ENCODE data around the gene TMEM80. TPM values are rescaled to one million over a fixed set of nuclear protein-coding genes. Genes with fewer than 3 reads are reported as not detected.

TMEM80 gene
- total RNA-seq, 2 experiments from 2014 or later = 21.0 to 22.0 TPM

- intact Hi-C loops (cut with DNase I, micrococcal nuclease) = no loop called here
- POLR2A ChIA-PET = no interaction called here
- CTCF ChIA-PET = no interaction called here
Observed at GRCh38 chr11:742156-742546, 46.5 kb downstream of the TMEM80 start.

GRCh38 chr11:742571-743201 lies 47.1 kb downstream of the TMEM80 start:
- no peaks in the 10 kb centered on the region for H3K27me3 ChIP-seq (ENCODE audit: control insufficient read depth in 1 of 2, insufficient read depth in 2 of 2, low read length in 2 of 2)
- Mint-ChIP-seq H3K4me1 (ENCODE audit: low read depth) (peaks cover 15% of the 10 kb centered on the region), H3K27ac (no peak overlapping the region), H3K36me3 (ENCODE audit: low read depth) (no peaks in the 10 kb centered on the region), H3K4me3 (no peak overlapping the region), H3K27me3 (no peaks in the 10 kb centered on the region), H3K9me3 (no peaks in the 10 kb centered on the region)
- no peak overlapping the region for H3K27ac ChIP-seq (ENCODE audit: low read depth in 1 of 2, low read length in 2 of 2)
- POLR2A ChIA-PET = interaction anchor here (2.4 kb wide), 1 partner anchor 17 kb away, joined by 8 read pairs; no protein-coding TSS in a partner anchor
- peaks cover 19% of the 10 kb centered on the region for H3K4me1 ChIP-seq (ENCODE audit: insufficient read depth, low read length)
- intact Hi-C loops (cut with DNase I, micrococcal nuclease) = no loop called here
- CTCF ChIA-PET = no interaction called here
- H3K9me3 ChIP-seq (ENCODE audit: control insufficient read depth in 1 of 2, insufficient read depth in 1 of 2, low read length in 2 of 2) = no peaks in the 10 kb centered on the region
- H3K4me3 ChIP-seq (ENCODE audit: low read length) = no peak overlapping the region
- no peak for TF ChIP-seq CTCF (IDR thresholded peaks at IDR 0.05)
- no peaks in the 10 kb centered on the region for H3K36me3 ChIP-seq (ENCODE audit: insufficient read depth, low read length)
- ATAC-seq (ENCODE audit: poor library complexity) = no peak
- DNase-seq = no peak

More at GRCh38 chr11:742156-742546, 46.5 kb downstream of the TMEM80 start:
- H3K4me1 Mint-ChIP-seq (ENCODE audit: low read depth) = peaks cover 20% of the 10 kb centered on the region
- no peaks in the 10 kb centered on the region for H3K36me3 ChIP-seq (ENCODE audit: insufficient read depth, low read length)
- H3K4me3 ChIP-seq (ENCODE audit: low read length) = no peak overlapping the region
- no peak for DNase-seq
- H3K4me3 Mint-ChIP-seq = no peak overlapping the region
- H3K4me1 ChIP-seq (ENCODE audit: insufficient read depth, low read length) = peaks cover 25% of the 10 kb centered on the region
- TF ChIP-seq CTCF (IDR thresholded peaks at IDR 0.05) = no peak
- no peaks in the 10 kb centered on the region for H3K9me3 ChIP-seq (ENCODE audit: control insufficient read depth in 1 of 2, insufficient read depth in 1 of 2, low read length in 2 of 2)
- no peaks in the 10 kb centered on the region for H3K9me3 Mint-ChIP-seq
- no peaks in the 10 kb centered on the region for H3K36me3 Mint-ChIP-seq (ENCODE audit: low read depth)
- no peak overlapping the region for H3K27ac ChIP-seq (ENCODE audit: low read depth in 1 of 2, low read length in 2 of 2)
- H3K27me3 Mint-ChIP-seq = no peaks in the 10 kb centered on the region
- ATAC-seq (ENCODE audit: poor library complexity) = no peak
- H3K27me3 ChIP-seq (ENCODE audit: control insufficient read depth in 1 of 2, insufficient read depth in 2 of 2, low read length in 2 of 2) = no peaks in the 10 kb centered on the region
- H3K27ac Mint-ChIP-seq = no peak overlapping the region

- no peak for ATAC-seq (ENCODE audit: poor library complexity)
- intact Hi-C loops (cut with DNase I, micrococcal nuclease) = loop anchor here (5.0 kb wide), 1 partner anchor 52 kb away; the partner anchor contains the start of gene SLC25A22 (in 2 of the 2)
Observed at GRCh38 chr11:745428-745827, 49.8 kb downstream of the TMEM80 start.

More at GRCh38 chr11:745428-745827, 49.8 kb downstream of the TMEM80 start:
- no peak for DNase-seq
- H3K27ac ChIP-seq (ENCODE audit: low read depth in 1 of 2, low read length in 2 of 2) = no peak overlapping the region
- H3K27me3 Mint-ChIP-seq = no peaks in the 10 kb centered on the region
- no peak overlapping the region for H3K27ac Mint-ChIP-seq
- no peaks in the 10 kb centered on the region for H3K27me3 ChIP-seq (ENCODE audit: control insufficient read depth in 1 of 2, insufficient read depth in 2 of 2, low read length in 2 of 2)
- CTCF ChIA-PET = no interaction called here
- TF ChIP-seq CTCF (IDR thresholded peaks at IDR 0.05) = no peak
- H3K4me3 Mint-ChIP-seq = peak overlapping the region; percentile 38
- no peaks in the 10 kb centered on the region for H3K9me3 Mint-ChIP-seq
- H3K36me3 ChIP-seq (ENCODE audit: insufficient read depth, low read length) = no peaks in the 10 kb centered on the region
- H3K9me3 ChIP-seq (ENCODE audit: control insufficient read depth in 1 of 2, insufficient read depth in 1 of 2, low read length in 2 of 2) = no peaks in the 10 kb centered on the region
- peaks cover 23% of the 10 kb centered on the region for H3K4me1 ChIP-seq (ENCODE audit: insufficient read depth, low read length)
- POLR2A ChIA-PET = interaction anchor here (0.7 to 0.9 kb wide), 3 partner anchors 20 to 184 kb away, joined by 3 read pairs; partner anchors contain the start of gene PIDD1
- peaks cover 18% of the 10 kb centered on the region for H3K4me1 Mint-ChIP-seq (ENCODE audit: low read depth)
- no peak overlapping the region for H3K4me3 ChIP-seq (ENCODE audit: low read length)
- no peaks in the 10 kb centered on the region for H3K36me3 Mint-ChIP-seq (ENCODE audit: low read depth)
